Measurements from ENCODE around the gene FAM53B. TPM values are rescaled to one million over a fixed set of nuclear protein-coding genes. Genes with fewer than 3 reads are reported as not detected.

Gene FAM53B
- total RNA-seq, 1 donor from 2014 or later, result 41.3 TPM

DNA sequence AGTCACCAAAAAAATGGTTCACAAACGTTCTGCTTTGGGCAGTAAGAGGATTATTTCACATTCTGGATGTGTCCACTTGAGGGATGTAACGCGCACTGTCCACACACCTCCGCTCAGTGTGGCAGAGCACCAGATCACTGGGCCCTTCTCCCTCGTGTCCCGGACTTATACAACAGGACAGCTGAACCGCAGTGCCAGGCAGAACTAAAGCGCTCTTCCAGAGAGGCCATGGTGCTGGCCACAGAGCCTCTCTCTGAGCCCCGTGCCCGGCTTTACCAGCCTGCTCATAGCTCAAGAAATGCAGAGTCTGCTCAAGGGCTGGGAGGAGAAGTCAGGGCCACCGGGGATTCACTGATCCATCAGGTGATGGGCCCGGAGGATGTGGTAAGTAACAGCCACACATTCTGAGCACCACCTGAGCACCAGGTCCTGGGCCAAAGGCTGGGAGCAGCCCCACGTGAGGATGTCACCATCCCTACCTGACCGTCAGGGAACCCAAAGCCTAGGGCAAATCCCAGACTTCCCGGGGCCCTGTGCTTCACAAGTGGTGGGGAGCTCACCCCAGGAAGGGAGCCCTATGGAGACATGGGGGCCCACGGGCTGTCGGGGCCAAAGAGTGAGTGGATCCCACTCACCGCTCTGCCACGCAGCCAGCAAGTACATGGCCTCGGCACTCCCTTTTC lies 74.9 kb downstream of the FAM53B start:
- Mint-ChIP-seq H3K27ac (ENCODE audit: unreplicated experiment) (no peak overlapping the region), H3K4me1 (peaks cover 45% of the 10 kb centered on the region), H3K9me3 (no peaks in the 10 kb centered on the region), H3K36me3 (ENCODE audit: low read depth) (no peaks in the 10 kb centered on the region), H3K27me3 (ENCODE audit: low read depth) (no peaks in the 10 kb centered on the region), H3K4me3 (no peak overlapping the region)
- TF ChIP-seq CTCF (conservative IDR thresholded peaks at IDR 0.05), result no peak
- no peak for DNase-seq (ENCODE audit: low read depth, low spot score)

- H3K4me1 Mint-ChIP-seq, result peaks cover 45% of the 10 kb centered on the region
- H3K4me3 Mint-ChIP-seq, result no peak overlapping the region
- no peak for DNase-seq (ENCODE audit: low read depth, low spot score)
- no peaks in the 10 kb centered on the region for H3K9me3 Mint-ChIP-seq
- TF ChIP-seq CTCF (conservative IDR thresholded peaks at IDR 0.05), result no peak
- H3K27me3 Mint-ChIP-seq (ENCODE audit: low read depth), result no peaks in the 10 kb centered on the region
- H3K36me3 Mint-ChIP-seq (ENCODE audit: low read depth), result no peaks in the 10 kb centered on the region
- H3K27ac Mint-ChIP-seq (ENCODE audit: unreplicated experiment), result peak overlapping the region; percentile 50
These were observed 75.6 kb downstream of the FAM53B start for GRCh38 chr10:124668517-124669051.

DNA sequence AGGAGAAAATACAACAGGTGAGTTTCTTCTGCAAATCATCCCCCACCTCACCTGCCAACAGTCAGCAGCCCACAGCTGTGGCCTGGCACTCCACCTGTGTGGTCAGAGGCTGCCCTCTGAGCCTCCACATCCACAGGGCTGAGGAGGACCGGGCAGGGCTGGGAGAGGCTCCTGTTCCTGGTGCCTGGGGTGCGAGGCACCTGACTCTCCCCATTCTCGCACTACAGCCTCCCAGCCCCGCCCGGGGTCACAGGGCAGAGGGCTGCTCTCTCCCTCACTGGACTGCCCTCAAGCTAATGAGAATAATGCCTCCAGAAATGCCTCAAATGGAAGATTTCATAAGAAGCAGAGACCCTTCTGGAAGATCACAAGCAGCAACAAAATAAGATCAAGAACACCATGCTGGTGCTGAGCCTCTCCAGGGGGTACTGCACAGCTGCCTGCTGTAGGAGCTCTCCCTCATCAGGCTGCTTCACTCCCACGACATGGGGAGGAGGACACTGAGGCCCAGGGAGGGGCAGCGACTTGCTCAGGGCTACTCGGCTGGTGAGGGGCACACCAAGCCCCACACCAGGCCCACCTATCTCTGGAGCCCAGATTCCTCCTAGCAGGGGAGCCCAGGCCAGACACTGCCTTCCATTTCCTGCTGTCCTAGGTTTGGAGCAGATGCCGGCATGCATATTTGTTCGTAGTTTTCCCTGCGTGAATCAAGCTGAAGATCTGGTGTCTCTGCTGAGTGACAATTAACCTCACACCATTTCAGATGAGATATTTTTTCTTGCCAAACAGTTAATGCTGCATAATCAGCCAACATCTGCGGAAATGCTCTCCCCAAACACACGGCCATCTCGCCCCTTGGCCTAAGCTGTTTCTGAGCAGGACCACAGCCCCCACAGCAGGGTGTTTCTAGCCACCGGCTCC lies 76.5 kb downstream of the FAM53B start:
- no peaks in the 10 kb centered on the region for H3K27me3 Mint-ChIP-seq (ENCODE audit: low read depth)
- peaks cover 37% of the 10 kb centered on the region for H3K4me1 Mint-ChIP-seq
- H3K27ac Mint-ChIP-seq (ENCODE audit: unreplicated experiment), result peak overlapping the region; percentile 78
- H3K9me3 Mint-ChIP-seq, result no peaks in the 10 kb centered on the region
- H3K36me3 Mint-ChIP-seq (ENCODE audit: low read depth), result no peaks in the 10 kb centered on the region
- DNase-seq (ENCODE audit: low read depth, low spot score), result no peak
- TF ChIP-seq CTCF (conservative IDR thresholded peaks at IDR 0.05), result no peak
- H3K4me3 Mint-ChIP-seq, result no peak overlapping the region

DNA sequence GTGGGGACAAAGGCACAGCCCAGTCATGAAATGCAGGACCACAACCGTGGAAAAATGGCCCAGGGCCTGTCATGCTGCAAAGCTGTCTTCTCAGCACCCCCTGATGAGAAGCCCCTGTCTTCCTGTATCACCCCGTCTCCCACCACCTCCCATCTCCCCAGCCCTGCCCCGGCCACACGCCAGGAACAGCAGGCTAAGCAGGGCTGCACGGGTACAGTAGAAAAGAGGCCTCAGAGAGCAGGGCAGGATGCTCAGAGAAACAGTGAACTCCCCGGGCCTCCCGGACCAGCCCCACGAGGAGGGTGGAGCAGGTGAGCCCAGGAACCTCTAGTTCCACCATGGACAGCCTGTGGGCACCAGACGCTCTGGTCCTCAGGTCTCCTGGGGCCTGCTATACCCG lies 77.7 kb downstream of the FAM53B start:
- Mint-ChIP-seq H3K36me3 (ENCODE audit: low read depth) (no peaks in the 10 kb centered on the region), H3K4me1 (peaks cover 25% of the 10 kb centered on the region), H3K27me3 (ENCODE audit: low read depth) (no peaks in the 10 kb centered on the region), H3K27ac (ENCODE audit: unreplicated experiment) (no peak overlapping the region), H3K9me3 (no peaks in the 10 kb centered on the region), H3K4me3 (no peak overlapping the region)
- no peak for TF ChIP-seq CTCF (conservative IDR thresholded peaks at IDR 0.05)
- no peak for DNase-seq (ENCODE audit: low read depth, low spot score)

GRCh38 chr10:124665980-124666379 lies 78.2 kb downstream of the FAM53B start:
- Mint-ChIP-seq H3K4me3 (no peak overlapping the region), H3K27me3 (ENCODE audit: low read depth) (no peaks in the 10 kb centered on the region), H3K36me3 (ENCODE audit: low read depth) (no peaks in the 10 kb centered on the region), H3K27ac (ENCODE audit: unreplicated experiment) (no peak overlapping the region), H3K9me3 (no peaks in the 10 kb centered on the region), H3K4me1 (peaks cover 20% of the 10 kb centered on the region)
- no peak for DNase-seq (ENCODE audit: low read depth, low spot score)
- no peak for TF ChIP-seq CTCF (conservative IDR thresholded peaks at IDR 0.05)
